Omental fat pad (tissue), 4 donors: ENCODE data around the gene PEX5L. TPM values are rescaled to one million over a fixed set of nuclear protein-coding genes. Genes with fewer than 3 reads are reported as not detected.

Source experiments
- ATAC-seq: fragments of 150-250 bp; one replicate; pipeline ENCODE4 v1.9.1; 2016; ENCODE audit warnings: mild to moderate bottlenecking, moderate library complexity; ENCODE audit not compliant: low FRiP score
- DNase-seq: peaks from one replicate; pipeline ENCODE4 v3.0.0-alpha.2; 2019; ENCODE audit warnings: low spot score
- total RNA-seq, 4 donors: library from RNA; depleted of rRNA; stranded (reverse); fragments of >200 nt; gene quantifications; one replicate each; pipeline ENCODE4 v1.1.0, GENCODE V29; 2016
- TF ChIP-seq, protein P1 (sequence below), 3 donors: fragments of 450-650 bp; IDR thresholded peaks; one replicate each; pipeline ENCODE4 v1.5.1; 2016 to 2017; ENCODE audit warnings: antibody characterized with exemption in 3 of 3, mild to moderate bottlenecking in 3 of 3, moderate library complexity in 2 of 3

PEX5L gene
- total RNA-seq, 4 donors from 2014 or later = 0.72 to 6.3 (median 1.1) TPM; not detected in 1

DNA sequence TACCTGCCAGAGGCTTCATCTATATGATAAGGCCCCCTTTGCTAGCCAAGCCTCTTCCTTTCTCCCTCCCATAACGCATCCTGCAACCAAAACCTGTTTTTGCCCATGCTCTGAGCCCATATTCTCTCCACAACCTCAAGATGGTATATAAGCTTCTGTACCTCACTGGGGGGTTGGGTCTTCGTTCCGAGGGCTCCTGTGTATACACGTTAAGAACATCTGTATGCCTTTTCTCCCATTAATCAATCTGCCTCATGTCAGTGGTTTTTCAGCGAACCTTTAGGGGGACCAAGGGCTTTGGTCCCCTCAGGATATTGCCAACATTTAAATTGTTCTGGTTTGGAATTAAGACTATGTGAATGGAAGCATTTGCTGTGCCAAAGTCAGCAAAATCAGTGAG lies 168.0 kb downstream of the PEX5L start:
- ATAC-seq = no peak
- no peak for DNase-seq
- TF ChIP-seq, protein P1, sequence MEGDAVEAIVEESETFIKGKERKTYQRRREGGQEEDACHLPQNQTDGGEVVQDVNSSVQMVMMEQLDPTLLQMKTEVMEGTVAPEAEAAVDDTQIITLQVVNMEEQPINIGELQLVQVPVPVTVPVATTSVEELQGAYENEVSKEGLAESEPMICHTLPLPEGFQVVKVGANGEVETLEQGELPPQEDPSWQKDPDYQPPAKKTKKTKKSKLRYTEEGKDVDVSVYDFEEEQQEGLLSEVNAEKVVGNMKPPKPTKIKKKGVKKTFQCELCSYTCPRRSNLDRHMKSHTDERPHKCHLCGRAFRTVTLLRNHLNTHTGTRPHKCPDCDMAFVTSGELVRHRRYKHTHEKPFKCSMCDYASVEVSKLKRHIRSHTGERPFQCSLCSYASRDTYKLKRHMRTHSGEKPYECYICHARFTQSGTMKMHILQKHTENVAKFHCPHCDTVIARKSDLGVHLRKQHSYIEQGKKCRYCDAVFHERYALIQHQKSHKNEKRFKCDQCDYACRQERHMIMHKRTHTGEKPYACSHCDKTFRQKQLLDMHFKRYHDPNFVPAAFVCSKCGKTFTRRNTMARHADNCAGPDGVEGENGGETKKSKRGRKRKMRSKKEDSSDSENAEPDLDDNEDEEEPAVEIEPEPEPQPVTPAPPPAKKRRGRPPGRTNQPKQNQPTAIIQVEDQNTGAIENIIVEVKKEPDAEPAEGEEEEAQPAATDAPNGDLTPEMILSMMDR (IDR thresholded peaks at IDR 0.05) = no peak

DNA sequence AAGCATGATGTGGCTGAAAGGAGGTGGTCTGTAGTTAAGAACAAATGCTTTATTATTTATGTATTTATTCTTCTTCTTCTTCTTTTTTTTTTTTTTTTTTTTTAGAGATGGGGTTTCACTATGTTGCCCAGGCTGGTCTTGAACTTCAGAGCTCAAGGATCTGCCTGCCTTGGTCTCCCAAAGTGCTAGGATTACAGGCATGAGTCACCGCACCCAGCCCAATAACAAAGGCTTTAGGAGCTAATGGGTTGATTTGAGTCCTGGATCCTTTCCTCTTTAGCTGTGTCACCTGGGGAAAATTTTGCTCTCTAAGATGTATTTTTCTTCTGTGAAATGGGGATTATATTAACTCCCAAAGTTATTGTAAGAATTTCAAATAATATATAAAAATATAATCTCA lies 168.8 kb downstream of the PEX5L start:
- DNase-seq (no peak), ATAC-seq (no peak)
- TF ChIP-seq, protein P1 (IDR thresholded peaks at IDR 0.05) = no peak

DNA sequence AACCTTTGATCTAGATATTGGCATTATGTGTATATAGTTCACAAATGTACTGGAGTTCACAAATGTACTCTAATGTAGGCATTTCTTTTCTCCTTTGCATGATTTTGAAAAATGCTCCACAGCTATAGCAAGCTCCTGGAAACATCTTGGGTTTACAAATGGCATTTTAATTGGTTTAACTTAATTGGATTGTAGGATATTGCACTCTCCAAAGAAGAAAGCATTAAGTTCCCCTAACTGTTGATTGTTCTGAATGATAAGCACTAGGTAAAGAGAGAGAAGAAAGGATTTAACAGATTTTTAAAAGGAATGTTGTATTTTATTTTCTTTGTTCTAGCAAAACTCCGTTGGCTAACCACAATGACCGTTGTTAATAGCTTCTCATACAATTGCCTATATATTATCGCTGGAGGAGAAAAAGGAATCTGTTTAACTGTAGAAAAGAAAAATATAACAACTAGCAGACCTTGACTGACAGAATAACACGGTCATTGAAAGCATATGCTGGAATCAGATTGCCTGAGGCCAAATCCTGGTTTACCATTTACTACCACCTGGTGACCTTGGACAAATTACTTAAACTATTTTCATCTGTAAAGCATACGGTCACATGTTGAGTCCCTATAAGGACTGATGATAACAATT lies 170.8 kb downstream of the PEX5L start:
- no peak for DNase-seq
- TF ChIP-seq, protein P1 (IDR thresholded peaks at IDR 0.05) = no peak
- no peak for ATAC-seq

DNA sequence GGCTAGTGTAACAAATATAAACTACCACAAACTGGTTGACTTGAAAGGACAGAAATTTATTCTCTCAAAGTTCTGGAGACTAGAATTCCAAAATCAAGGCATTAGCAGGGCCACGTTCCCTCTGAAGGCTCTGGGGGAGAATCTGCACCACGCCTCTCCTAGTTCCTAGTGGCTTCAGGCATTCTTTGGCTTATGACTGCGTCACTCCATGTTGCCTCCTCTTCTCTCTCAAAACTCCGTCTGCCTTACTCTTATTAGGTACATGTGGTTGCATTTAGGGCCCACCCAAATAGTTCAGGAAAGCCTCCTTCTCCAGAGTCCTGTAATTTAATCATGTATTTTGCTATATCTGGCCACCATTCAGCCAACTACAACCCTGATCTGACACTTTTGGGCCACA lies 174.8 kb downstream of the PEX5L start:
- ATAC-seq (no peak), DNase-seq (no peak)
- TF ChIP-seq, protein P1 (IDR thresholded peaks at IDR 0.05) = no peak

DNA sequence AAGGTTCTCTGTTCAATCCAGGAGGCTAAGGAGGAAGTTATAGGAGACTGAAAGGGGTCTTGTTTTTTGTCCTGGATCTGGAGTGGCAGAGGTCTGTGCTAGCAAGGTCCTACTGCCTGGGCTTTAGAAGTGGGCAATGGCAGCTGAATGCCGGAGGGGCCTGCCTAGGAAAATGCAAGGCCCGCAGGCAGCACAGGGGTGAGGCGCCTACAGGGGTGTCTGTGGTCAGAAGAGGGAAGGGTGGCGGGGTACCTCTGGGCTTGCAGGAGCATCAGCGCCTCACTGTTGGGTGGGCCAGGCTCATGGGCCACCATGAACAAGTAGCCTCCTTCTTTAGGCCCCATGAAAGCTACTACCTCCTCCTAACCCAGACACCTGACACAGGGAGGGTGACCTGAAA lies 175.4 kb downstream of the PEX5L start:
- TF ChIP-seq, protein P1 (IDR thresholded peaks at IDR 0.05) = no peak
- no peak for ATAC-seq
- no peak for DNase-seq

DNA sequence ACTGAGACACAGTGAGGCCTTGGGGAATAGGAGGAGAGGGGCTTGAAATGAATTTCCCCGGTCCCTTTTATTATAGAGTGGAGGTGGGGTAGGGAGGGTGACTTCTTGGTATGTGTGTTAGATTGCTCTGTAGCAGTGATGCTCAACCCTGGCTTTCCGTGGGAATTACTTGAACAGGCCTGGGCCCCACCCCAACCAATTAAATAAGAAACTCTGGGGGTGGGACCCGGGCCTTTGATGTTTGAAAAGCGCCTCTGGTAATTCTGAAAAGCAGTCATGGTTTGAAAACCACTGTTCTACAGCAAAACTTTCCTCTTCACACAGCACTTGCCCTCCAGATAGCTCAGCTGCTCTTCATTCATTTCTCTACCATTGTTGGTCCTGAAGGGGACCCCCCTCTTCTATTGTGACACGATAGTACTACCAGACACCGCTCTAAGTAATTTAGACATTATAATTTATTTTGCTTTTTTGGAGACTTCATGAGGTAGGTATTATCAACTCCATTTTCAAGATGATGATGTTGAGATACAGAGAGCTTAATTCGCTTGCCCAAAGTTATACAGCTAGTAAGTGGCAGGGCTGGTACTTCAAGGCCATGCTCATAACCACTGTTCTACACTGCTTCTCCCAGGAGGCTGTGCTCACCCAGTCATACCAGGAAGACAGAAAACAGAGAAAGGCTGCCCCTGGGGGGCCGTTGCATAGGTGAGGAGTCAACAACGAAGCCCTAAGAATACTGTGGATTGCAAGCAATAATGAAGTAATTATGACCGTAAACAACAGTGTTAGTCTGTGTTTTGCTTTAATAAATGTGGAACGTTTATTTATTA lies 176.2 kb downstream of the PEX5L start:
- TF ChIP-seq, protein P1 (IDR thresholded peaks at IDR 0.05) = no peak
- no peak for ATAC-seq
- DNase-seq = no peak

DNA sequence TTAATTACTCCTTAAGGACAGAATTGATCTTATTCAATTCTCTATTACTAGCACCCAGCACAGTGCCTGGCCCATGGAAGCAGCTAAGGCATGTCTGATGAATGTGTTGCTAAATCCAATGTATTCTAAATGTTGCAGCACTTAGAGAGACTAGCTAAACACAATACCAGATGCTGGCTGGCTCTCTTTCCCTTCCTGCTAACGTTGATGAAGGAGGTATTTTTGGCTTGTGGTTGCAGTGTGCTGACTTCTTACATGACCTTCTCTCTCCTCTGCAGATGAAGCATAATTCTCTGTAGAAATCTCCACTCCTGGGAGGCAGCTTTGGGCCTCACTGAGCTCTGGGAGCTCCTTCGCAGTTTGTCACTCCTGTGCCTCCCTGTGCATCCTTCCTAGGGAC lies 183.6 kb downstream of the PEX5L start:
- no peak for ATAC-seq
- no peak for DNase-seq
- TF ChIP-seq, protein P1 (IDR thresholded peaks at IDR 0.05) = no peak
